ENCODE data around the gene IFT122. TPM values are rescaled to one million over a fixed set of nuclear protein-coding genes. Genes with fewer than 3 reads are reported as not detected.

Gene IFT122
- total and polyA plus RNA-seq, 12 donors = 15.7 to 38.4 (median 23.6) TPM

- Histone ChIP-seq H3K4me1 (replicated peaks in 1 of 2) (peaks cover 0 to 3% of the 10 kb centered on the region in 2 donors), H3K9me3 (replicated peaks in 1 of 3) (no peaks in the 10 kb centered on the region), H3K27ac (no peak overlapping the region), H3K27me3 (no peaks in the 10 kb centered on the region), H3K36me3 (replicated peaks in 1 of 2) (no peaks in the 10 kb centered on the region), H3K4me3 (no peak overlapping the region)
- DNase-seq = no peak
- TF ChIP-seq, protein P1, sequence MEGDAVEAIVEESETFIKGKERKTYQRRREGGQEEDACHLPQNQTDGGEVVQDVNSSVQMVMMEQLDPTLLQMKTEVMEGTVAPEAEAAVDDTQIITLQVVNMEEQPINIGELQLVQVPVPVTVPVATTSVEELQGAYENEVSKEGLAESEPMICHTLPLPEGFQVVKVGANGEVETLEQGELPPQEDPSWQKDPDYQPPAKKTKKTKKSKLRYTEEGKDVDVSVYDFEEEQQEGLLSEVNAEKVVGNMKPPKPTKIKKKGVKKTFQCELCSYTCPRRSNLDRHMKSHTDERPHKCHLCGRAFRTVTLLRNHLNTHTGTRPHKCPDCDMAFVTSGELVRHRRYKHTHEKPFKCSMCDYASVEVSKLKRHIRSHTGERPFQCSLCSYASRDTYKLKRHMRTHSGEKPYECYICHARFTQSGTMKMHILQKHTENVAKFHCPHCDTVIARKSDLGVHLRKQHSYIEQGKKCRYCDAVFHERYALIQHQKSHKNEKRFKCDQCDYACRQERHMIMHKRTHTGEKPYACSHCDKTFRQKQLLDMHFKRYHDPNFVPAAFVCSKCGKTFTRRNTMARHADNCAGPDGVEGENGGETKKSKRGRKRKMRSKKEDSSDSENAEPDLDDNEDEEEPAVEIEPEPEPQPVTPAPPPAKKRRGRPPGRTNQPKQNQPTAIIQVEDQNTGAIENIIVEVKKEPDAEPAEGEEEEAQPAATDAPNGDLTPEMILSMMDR (IDR thresholded peaks at IDR 0.05) = no peak
- TF ChIP-seq POLR2A (IDR thresholded peaks at IDR 0.05) = no peak
- 82 to 91% (median 87%) methylated on average over 12 of the region's 12 CpGs for WGBS, 4 donors
- intact Hi-C loops (cut with DNase I) = no loop called here
Observed at GRCh38 chr3:129529436-129530210, 89.6 kb downstream of the IFT122 start.

DNA sequence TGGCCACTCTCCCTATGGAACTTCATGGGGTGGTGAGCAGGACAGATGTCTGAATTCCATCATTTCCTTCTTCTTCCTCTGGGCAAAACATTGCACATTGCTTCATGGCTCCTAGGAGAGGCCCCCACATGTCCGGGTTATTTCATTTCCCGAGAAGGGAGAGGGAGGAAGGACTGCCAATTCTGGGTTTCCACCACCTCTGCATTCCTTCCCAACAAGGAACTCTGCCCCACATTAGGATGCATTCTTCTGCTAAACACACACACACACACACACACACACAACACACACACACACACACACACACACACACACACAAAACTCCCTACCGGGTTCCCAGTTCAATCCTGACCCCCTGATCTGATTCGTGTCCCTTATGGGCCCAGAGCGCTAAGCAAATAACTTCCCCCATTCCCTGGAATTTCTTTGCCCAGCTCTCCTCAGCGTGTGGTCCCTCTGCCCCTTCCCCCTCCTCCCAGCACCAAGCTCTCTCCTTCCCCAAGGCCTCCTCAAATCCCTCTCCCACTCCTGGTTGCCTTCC is 90.3 kb downstream of the IFT122 start:
- H3K4me3 ChIP-seq = no peak overlapping the region
- H3K27ac ChIP-seq = no peak overlapping the region
- no peaks in the 10 kb centered on the region for H3K36me3 ChIP-seq (replicated peaks in 1 of 2)
- 51 to 61% (median 55%) methylated on average over 6 of the region's 6 CpGs for WGBS, 4 donors
- no peaks in the 10 kb centered on the region for H3K27me3 ChIP-seq
- intact Hi-C loops (cut with DNase I) = no loop called here
- H3K4me1 ChIP-seq (replicated peaks in 1 of 2) = peaks cover 0 to 5% of the 10 kb centered on the region in 2 donors
- no peak for DNase-seq
- TF ChIP-seq, protein P1 (IDR thresholded peaks at IDR 0.05) = no peak
- no peak for TF ChIP-seq POLR2A (IDR thresholded peaks at IDR 0.05)
- H3K9me3 ChIP-seq (replicated peaks in 1 of 3) = no peaks in the 10 kb centered on the region

- no peak for DNase-seq
- Histone ChIP-seq H3K27ac (no peak overlapping the region), H3K4me3 (no peak overlapping the region), H3K36me3 (replicated peaks in 1 of 2) (no peaks in the 10 kb centered on the region), H3K9me3 (replicated peaks in 1 of 3) (no peaks in the 10 kb centered on the region), H3K4me1 (replicated peaks in 1 of 2) (peaks cover 0 to 5% of the 10 kb centered on the region in 2 donors), H3K27me3 (no peaks in the 10 kb centered on the region)
- intact Hi-C loops (cut with DNase I) = no loop called here
- TF ChIP-seq POLR2A (IDR thresholded peaks at IDR 0.05) = no peak
- TF ChIP-seq, protein P1 (IDR thresholded peaks at IDR 0.05) = no peak
- 94 to 100% (median 95%) methylated on average over 5 to 13 of the region's 13 CpGs for WGBS, 4 donors
Observed at GRCh38 chr3:129530821-129531220, 90.8 kb downstream of the IFT122 start.

- WGBS, 4 donors = 87 to 95% (median 92%) methylated on average over 11 of the region's 11 CpGs
- Histone ChIP-seq H3K27me3 (no peaks in the 10 kb centered on the region), H3K36me3 (replicated peaks in 1 of 2) (no peaks in the 10 kb centered on the region), H3K9me3 (replicated peaks in 1 of 3) (no peaks in the 10 kb centered on the region), H3K27ac (no peak overlapping the region), H3K4me3 (no peak overlapping the region), H3K4me1 (replicated peaks in 1 of 2) (peaks cover 0 to 5% of the 10 kb centered on the region in 2 donors)
- no peak for TF ChIP-seq POLR2A (IDR thresholded peaks at IDR 0.05)
- TF ChIP-seq, protein P1 (IDR thresholded peaks at IDR 0.05) = no peak
- intact Hi-C loops (cut with DNase I) = no loop called here
- DNase-seq = no peak
Observed at GRCh38 chr3:129531699-129532098, 91.7 kb downstream of the IFT122 start.
